IMR-90 (cell line): Measurements from ENCODE around the gene C3orf52. TPM values are rescaled to one million over a fixed set of nuclear protein-coding genes. Genes with fewer than 3 reads are reported as not detected.

Experiments
- ATAC-seq: fragments of 200-7000 bp; cut with Tn5 transposase; 2 replicates; pipeline ENCODE4 v1.9.1; 2020; ENCODE audit warnings: low read depth, mild to moderate bottlenecking, moderate library complexity
- BruUV-seq: library from RNA; stranded (reverse); fragments of 400-500 nt; replicated peaks from 2 replicates; lab custom pipeline; 2021; lab: Mats Ljungman, UMichigan
- CTCF ChIA-PET: fragments of 300-600 bp; formaldehyde crosslinking; extraction: SDS; loops from one replicate; lab custom pipeline; 2021; ENCODE audit warnings: antibody characterized with exemption; lab: Yijun Ruan, JAX
- POLR2A ChIA-PET: fragments of 300-600 bp; sonication (Branson Sonifier 250); formaldehyde crosslinking; loops from one replicate; lab custom pipeline; 2022; ENCODE audit warnings: antibody characterized with exemption; ENCODE audit not compliant: unreplicated experiment; lab: Charles Lee
- DNase-seq: peaks from one replicate; pipeline ENCODE4 v3.0.0; 2013
- H2AFZ ChIP-seq: replicated peaks from 2 replicates; pipeline ENCODE3; 2013; ENCODE audit warnings: low read length, mild to moderate bottlenecking; ENCODE audit not compliant: poor library complexity
- H2AK5ac ChIP-seq: 2 replicates; pipeline ENCODE4 v1.6.1; 2013; ENCODE audit warnings: low read depth, low read length, inconsistent platforms
- H2AK9ac ChIP-seq: replicated peaks from 2 replicates; pipeline ENCODE3; 2013; ENCODE audit warnings: mild to moderate bottlenecking, low read depth, low read length, moderate library complexity; ENCODE audit not compliant: poor library complexity
- H2BK120ac ChIP-seq: 2 replicates; pipeline ENCODE4 v1.6.1; 2013; ENCODE audit warnings: low read depth, low read length, inconsistent platforms
- H2BK15ac ChIP-seq: 3 replicates; pipeline ENCODE4 v1.6.1; 2013; ENCODE audit warnings: low read depth, low read length, inconsistent platforms
- H2BK20ac ChIP-seq: 2 replicates; pipeline ENCODE4 v1.6.1; 2013; ENCODE audit warnings: low read depth, mild to moderate bottlenecking, inconsistent platforms, low read length, moderate library complexity
- H2BK5ac ChIP-seq: 2 replicates; pipeline ENCODE4 v1.6.1; 2013; ENCODE audit warnings: mild to moderate bottlenecking, low read depth, low read length, inconsistent platforms; ENCODE audit not compliant: poor library complexity, severe bottlenecking
- H3K14ac ChIP-seq: replicated peaks from 2 replicates; pipeline ENCODE4 v1.6.1; 2013; ENCODE audit warnings: low read depth, low read length, inconsistent platforms
- H3K18ac ChIP-seq: 2 replicates; pipeline ENCODE4 v1.6.1; 2013; ENCODE audit warnings: low read depth, low read length, control low read depth
- H3K23ac ChIP-seq: 2 replicates; pipeline ENCODE4 v1.6.1; 2013; ENCODE audit warnings: low read depth, low read length, inconsistent platforms
- H3K27ac ChIP-seq: 2 replicates; pipeline ENCODE4 v1.5.1; 2013; ENCODE audit warnings: mild to moderate bottlenecking, control low read depth, low read length; ENCODE audit not compliant: insufficient read depth
- H3K27me3 ChIP-seq: 2 replicates; pipeline ENCODE4 v1.6.1; 2013; ENCODE audit warnings: low read length; ENCODE audit not compliant: control insufficient read depth, insufficient read depth
- H3K36me3 ChIP-seq: 2 replicates; pipeline ENCODE4 v1.6.1; 2013; ENCODE audit warnings: low read length, mixed read lengths; ENCODE audit not compliant: control insufficient read depth, insufficient read depth
- H3K4ac ChIP-seq: 2 replicates; pipeline ENCODE4 v1.6.1; 2013; ENCODE audit warnings: low read depth, low read length, inconsistent platforms
- H3K4me1 ChIP-seq: 2 replicates; pipeline ENCODE4 v1.6.1; 2013; ENCODE audit warnings: low read length, mixed read lengths; ENCODE audit not compliant: control insufficient read depth, insufficient read depth
- H3K4me2 ChIP-seq: 2 replicates; pipeline ENCODE4 v1.6.1; 2013; ENCODE audit warnings: low read depth, mild to moderate bottlenecking, control low read depth, low read length, moderate library complexity
- H3K4me3 ChIP-seq: 2 replicates; pipeline ENCODE4 v1.5.1; 2013; ENCODE audit warnings: low read depth, mild to moderate bottlenecking, control low read depth, low read length, moderate library complexity; ENCODE audit not compliant: insufficient read depth
- H3K56ac ChIP-seq: 2 replicates; pipeline ENCODE4 v1.6.1; 2013; ENCODE audit warnings: low read length, inconsistent platforms; ENCODE audit not compliant: insufficient read depth; ENCODE audit errors: extremely low read depth
- H3K79me1 ChIP-seq, 2 experiments: 2 replicates each; pipeline ENCODE4 v1.6.1; 2013; ENCODE audit warnings: low read length in 2 of 2, inconsistent platforms in 1 of 2, low read depth in 1 of 2
- H3K9ac ChIP-seq: 2 replicates; pipeline ENCODE4 v1.6.1; 2013; ENCODE audit warnings: low read depth, low read length, control low read depth
- H3K9me1 ChIP-seq: 2 replicates; pipeline ENCODE4 v1.6.1; 2013; ENCODE audit warnings: low read length, inconsistent platforms; ENCODE audit not compliant: insufficient read depth
- H3K9me3 ChIP-seq: 2 replicates; pipeline ENCODE4 v1.6.1; 2013; ENCODE audit warnings: low read length; ENCODE audit not compliant: control insufficient read depth, insufficient read depth
- H4K20me1 ChIP-seq: 2 replicates; pipeline ENCODE4 v1.6.1; 2013; ENCODE audit warnings: low read length, inconsistent platforms; ENCODE audit not compliant: insufficient read depth
- H4K5ac ChIP-seq: 2 replicates; pipeline ENCODE4 v1.6.1; 2013; ENCODE audit warnings: mild to moderate bottlenecking, low read depth, low read length, control low read depth
- H4K8ac ChIP-seq, 2 experiments: 2 replicates each; pipeline ENCODE4 v1.6.1; 2013; ENCODE audit warnings: low read depth in 2 of 2, low read length in 2 of 2, control low read depth in 1 of 2, inconsistent platforms in 1 of 2
- H4K91ac ChIP-seq: 2 replicates; pipeline ENCODE4 v1.6.1; 2013; ENCODE audit warnings: low read depth, low read length, inconsistent platforms; ENCODE audit not compliant: insufficient read depth
- BHLHE40 ChIP-seq: fragments of 150-350 bp; IDR thresholded peaks from 2 replicates; pipeline ENCODE4 v1.6.1; 2016; ENCODE audit warnings: mild to moderate bottlenecking, low read depth, low read length
- CEBPB ChIP-seq: IDR thresholded peaks from 2 replicates; pipeline ENCODE4 v1.6.1; 2012; ENCODE audit warnings: low read depth, low read length, improper control_type of control experiment
- CHD1 ChIP-seq: IDR thresholded peaks from 2 replicates; pipeline ENCODE4 v1.6.1; 2012; ENCODE audit warnings: low read depth, low read length, improper control_type of control experiment
- FOS ChIP-seq: fragments of 150-350 bp; IDR thresholded peaks from 2 replicates; pipeline ENCODE4 v1.6.1; 2016; ENCODE audit warnings: low read depth, low read length
- MAFK ChIP-seq: IDR thresholded peaks from 2 replicates; pipeline ENCODE4 v1.6.1; 2012; ENCODE audit warnings: low read depth, low read length, improper control_type of control experiment
- MAZ ChIP-seq: IDR thresholded peaks from 2 replicates; pipeline ENCODE4 v1.6.1; 2012; ENCODE audit warnings: low read depth, mild to moderate bottlenecking, low read length, improper control_type of control experiment, moderate library complexity, borderline replicate concordance
- MXI1 ChIP-seq: IDR thresholded peaks from 2 replicates; pipeline ENCODE4 v1.6.1; 2012; ENCODE audit warnings: low read depth, mild to moderate bottlenecking, low read length, moderate library complexity, borderline replicate concordance
- NFE2L2 ChIP-seq: fragments of 150-350 bp; IDR thresholded peaks from 2 replicates; pipeline ENCODE4 v1.6.1; 2016; ENCODE audit warnings: low read depth, mild to moderate bottlenecking, low read length
- POLR2A ChIP-seq: IDR thresholded peaks from 2 replicates; pipeline ENCODE4 v1.6.1; 2012; ENCODE audit warnings: mild to moderate bottlenecking, low read depth, low read length
- RAD21 ChIP-seq: IDR thresholded peaks from 2 replicates; pipeline ENCODE4 v1.6.1; 2012; ENCODE audit warnings: low read length, improper control_type of control experiment
- RCOR1 ChIP-seq: IDR thresholded peaks from 2 replicates; pipeline ENCODE4 v1.6.1; 2012; ENCODE audit warnings: mild to moderate bottlenecking, low read length, improper control_type of control experiment; ENCODE audit not compliant: insufficient replicate concordance
- RFX5 ChIP-seq: IDR thresholded peaks from 2 replicates; pipeline ENCODE4 v1.8.0; 2012; ENCODE audit warnings: low read depth, mild to moderate bottlenecking, low read length, moderate library complexity
- SMC3 ChIP-seq: fragments of 150-350 bp; IDR thresholded peaks from 2 replicates; pipeline ENCODE4 v1.6.1; 2016; ENCODE audit warnings: low read depth, mild to moderate bottlenecking, antibody characterized with exemption, low read length, moderate library complexity
- dilution Hi-C: fragments of 300-500 bp; cut with HindIII; formaldehyde crosslinking; loops from one replicate; pipeline ENCODE4 v1.14.3; 2018; ENCODE audit warnings: low sequenced_read_pairs; ENCODE audit not compliant: unreplicated experiment
- in situ Hi-C: fragments of 300-500 bp; cut with MboI; formaldehyde crosslinking; loops from 3 replicates; pipeline ENCODE4 v1.14.3; 2019; ENCODE audit warnings: low sequenced_read_pairs, inconsistent platforms, mixed read lengths
- intact Hi-C: fragments of 100-400 bp; cut with micrococcal nuclease; formaldehyde crosslinking; loops from 2 replicates; pipeline ENCODE4 v1.10.0; 2022
- polyA plus RNA-seq, 3 experiments: library from polyadenylated mRNA; depleted of rRNA; stranded (reverse); fragments of >200 nt; gene quantifications; 2 replicates each; pipeline ENCODE4 v1.2.3, GENCODE V29; 2012; ENCODE audit warnings: low replicate concordance in 1 of 3
- total RNA-seq: library from RNA; depleted of rRNA; stranded (reverse); fragments of >200 nt; gene quantifications from 2 replicates; pipeline ENCODE4 v1.2.3, GENCODE V29; 2012
- TF ChIP-seq, protein P1 (sequence below): fragments of 150-350 bp; IDR thresholded peaks from 2 replicates; pipeline ENCODE4 v1.6.1; 2017; ENCODE audit warnings: mild to moderate bottlenecking, antibody characterized with exemption, low read length, low read depth
- TF ChIP-seq, protein P2 (sequence below): fragments of 150-350 bp; IDR thresholded peaks from 2 replicates; pipeline ENCODE4 v1.6.1; 2016; ENCODE audit warnings: low read depth, mild to moderate bottlenecking, low read length, moderate library complexity, borderline replicate concordance

Gene C3orf52
- total and polyA plus RNA-seq, 2 of the 4 experiments (the other 2 are of a cell fraction), result 7.5 to 12.5 TPM

DNA sequence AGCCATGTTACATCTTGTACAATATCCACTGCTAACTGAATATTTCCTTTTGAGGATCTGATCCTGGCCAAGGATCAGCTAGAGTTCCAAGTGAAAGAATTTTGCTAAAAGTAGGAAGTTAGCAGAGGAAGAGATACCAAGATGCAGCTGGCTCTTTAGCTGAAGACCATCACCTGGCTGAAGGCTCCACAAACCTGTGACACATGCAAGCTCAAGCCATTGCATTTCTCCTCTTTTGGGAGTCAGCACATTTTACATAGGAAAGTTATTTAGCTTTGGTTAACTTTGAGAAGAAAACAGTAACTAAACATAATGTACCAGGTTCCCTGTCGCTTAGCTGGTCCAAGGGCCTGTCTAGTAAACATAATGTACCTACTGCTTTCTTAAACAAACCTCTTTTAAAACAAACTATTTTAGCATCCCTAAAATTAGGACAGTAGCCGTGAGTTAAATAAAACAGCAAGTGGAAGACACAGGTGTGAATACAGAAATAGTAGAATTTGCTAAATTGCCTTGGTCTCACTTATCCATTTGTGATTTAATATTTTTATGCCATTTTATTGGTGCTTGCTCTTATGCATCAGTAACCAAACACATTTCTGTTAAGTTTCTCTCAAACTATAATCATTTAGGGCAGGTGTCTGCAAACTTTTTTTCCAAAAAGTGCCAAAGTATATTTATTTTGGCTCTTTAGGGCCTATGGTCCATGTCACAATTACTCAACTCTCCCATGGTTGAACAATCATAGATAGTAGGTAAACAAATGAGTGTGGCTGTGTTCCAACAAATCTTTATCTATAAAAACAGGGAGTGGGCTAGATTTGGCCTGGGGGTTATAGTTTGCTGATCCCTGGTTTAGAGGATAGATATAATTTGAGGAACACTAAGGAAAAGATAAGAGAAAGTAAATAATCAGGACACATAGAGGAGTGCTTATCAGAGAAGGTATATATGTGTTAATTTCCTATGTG is 35.7 kb downstream of the C3orf52 start (continued):
- TF ChIP-seq BHLHE40, result no peak
- TF ChIP-seq RFX5, result no peak

DNA sequence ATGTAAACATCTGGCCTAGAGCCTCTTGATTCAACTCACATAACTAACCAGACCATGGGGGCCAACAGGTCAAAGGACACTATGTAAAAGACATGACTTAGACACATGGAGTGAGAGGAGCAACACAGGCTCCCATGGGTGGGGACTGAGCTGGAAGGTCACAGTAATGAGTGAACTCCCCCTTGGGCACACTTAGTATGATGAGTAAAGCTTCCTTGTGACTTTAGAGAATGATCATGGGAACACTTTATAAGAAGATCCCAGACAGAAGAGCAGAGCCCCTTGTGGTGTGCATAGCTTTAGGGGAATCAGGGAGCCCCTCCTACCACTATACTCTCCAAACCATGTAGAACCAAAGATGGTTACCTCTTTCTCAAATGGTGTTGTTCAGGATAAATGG is 36.7 kb downstream of the C3orf52 start:
- no peak overlapping the region for H3K4me2 ChIP-seq
- no peak overlapping the region for H2BK120ac ChIP-seq
- in situ Hi-C loops (no loop called here), intact Hi-C loops (no loop called here), dilution Hi-C loops (no loop called here)
- H4K5ac ChIP-seq, result no peak overlapping the region
- H2AK5ac ChIP-seq, result no peak overlapping the region
- no peaks in the 10 kb centered on the region for H4K20me1 ChIP-seq
- no peaks in the 10 kb centered on the region; the same call in 1 of the 2 replicates for H3K9me1 ChIP-seq
- DNase-seq, result no peak
- H3K14ac ChIP-seq, result no peak overlapping the region
- no peak overlapping the region for H4K91ac ChIP-seq
- H3K27ac ChIP-seq, result no peak overlapping the region
- H3K56ac ChIP-seq, result no peak overlapping the region
- ChIA-PET POLR2A (no interaction called here), CTCF (no interaction called here)
- H3K4me3 ChIP-seq, result no peak overlapping the region
- ATAC-seq, result no peak
- no peak overlapping the region for H2BK15ac ChIP-seq
- no peaks in the 10 kb centered on the region for H3K9me3 ChIP-seq
- no peak overlapping the region for H3K4ac ChIP-seq
- no peaks in the 10 kb centered on the region; a peak in 2 of 4 replicates for H3K79me1 ChIP-seq
- H3K18ac ChIP-seq, result no peak overlapping the region
- no peak overlapping the region for H2AFZ ChIP-seq
- H2BK20ac ChIP-seq, result no peak overlapping the region
- H3K4me1 ChIP-seq, result peaks cover 2% of the 10 kb centered on the region; the same call in 1 of the 2 replicates
- no peak overlapping the region for H4K8ac ChIP-seq
- no peak overlapping the region for H2BK5ac ChIP-seq
- no peaks in the 10 kb centered on the region for H3K27me3 ChIP-seq
- H3K36me3 ChIP-seq, result peaks cover 1% of the 10 kb centered on the region; the same call in 1 of the 2 replicates
- H3K23ac ChIP-seq, result no peak overlapping the region
- BruUV-seq, result no TSS peak
- no peak overlapping the region for H2AK9ac ChIP-seq
- no peak overlapping the region for H3K9ac ChIP-seq
- TF ChIP-seq RAD21, result no peak
- no peak for TF ChIP-seq CEBPB
- no peak for TF ChIP-seq RCOR1
- no peak for TF ChIP-seq NFE2L2
- no peak for TF ChIP-seq FOS
- no peak for TF ChIP-seq MAZ
- TF ChIP-seq, protein P1, sequence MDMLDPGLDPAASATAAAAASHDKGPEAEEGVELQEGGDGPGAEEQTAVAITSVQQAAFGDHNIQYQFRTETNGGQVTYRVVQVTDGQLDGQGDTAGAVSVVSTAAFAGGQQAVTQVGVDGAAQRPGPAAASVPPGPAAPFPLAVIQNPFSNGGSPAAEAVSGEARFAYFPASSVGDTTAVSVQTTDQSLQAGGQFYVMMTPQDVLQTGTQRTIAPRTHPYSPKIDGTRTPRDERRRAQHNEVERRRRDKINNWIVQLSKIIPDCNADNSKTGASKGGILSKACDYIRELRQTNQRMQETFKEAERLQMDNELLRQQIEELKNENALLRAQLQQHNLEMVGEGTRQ, result no peak
- TF ChIP-seq MXI1, result no peak
- no peak for TF ChIP-seq SMC3
- TF ChIP-seq RFX5, result no peak
- TF ChIP-seq, protein P2, sequence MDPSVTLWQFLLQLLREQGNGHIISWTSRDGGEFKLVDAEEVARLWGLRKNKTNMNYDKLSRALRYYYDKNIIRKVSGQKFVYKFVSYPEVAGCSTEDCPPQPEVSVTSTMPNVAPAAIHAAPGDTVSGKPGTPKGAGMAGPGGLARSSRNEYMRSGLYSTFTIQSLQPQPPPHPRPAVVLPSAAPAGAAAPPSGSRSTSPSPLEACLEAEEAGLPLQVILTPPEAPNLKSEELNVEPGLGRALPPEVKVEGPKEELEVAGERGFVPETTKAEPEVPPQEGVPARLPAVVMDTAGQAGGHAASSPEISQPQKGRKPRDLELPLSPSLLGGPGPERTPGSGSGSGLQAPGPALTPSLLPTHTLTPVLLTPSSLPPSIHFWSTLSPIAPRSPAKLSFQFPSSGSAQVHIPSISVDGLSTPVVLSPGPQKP, result no peak
- TF ChIP-seq MAFK, result no peak
- TF ChIP-seq CHD1, result no peak
- TF ChIP-seq POLR2A, result no peak
- TF ChIP-seq BHLHE40, result no peak
